Activated T-helper 1 cell treated with anti-CD3 and anti-CD28 coated beads, Interleukin-12 subunit alpha, Interleukin-12 subunit beta, Interleukin-2, Interleukin-4 antibody, amounts not matched to agents 30 ng/mL and 10 ng/mL and 1 ng/mL, durations not matched to agents 14 hours and 24 hours and 36 hours (primary cell): Measurements from ENCODE around the gene ATG16L1. TPM values are rescaled to one million over a fixed set of nuclear protein-coding genes. Genes with fewer than 3 reads are reported as not detected.
"Not testable (repeated sequence)": the region's sequence is repeated elsewhere in the genome, so short reads cannot be mapped to it uniquely, and the experiment has no call there.

Source experiments
- DNase-seq: peaks from one replicate; pipeline ENCODE4 v3.0.0; 2021; ENCODE audit warnings: low spot score
- H3K27ac Mint-ChIP-seq: one replicate; pipeline ENCODE4 v1.8.0; 2021; ENCODE audit warnings: mild to moderate bottlenecking, mixed read lengths
- H3K27me3 Mint-ChIP-seq: one replicate; pipeline ENCODE4 v1.8.0; 2022; ENCODE audit warnings: mild to moderate bottlenecking, moderate library complexity, mixed read lengths; ENCODE audit not compliant: insufficient read depth
- H3K36me3 Mint-ChIP-seq: one replicate; pipeline ENCODE4 v1.8.0; 2021; ENCODE audit warnings: low read depth, mixed read lengths
- H3K4me1 Mint-ChIP-seq: one replicate; pipeline ENCODE4 v1.8.0; 2021; ENCODE audit warnings: low read depth, mixed read lengths
- H3K4me3 Mint-ChIP-seq: one replicate; pipeline ENCODE4 v1.8.0; 2021; ENCODE audit warnings: mild to moderate bottlenecking, moderate library complexity, mixed read lengths
- H3K9me3 Mint-ChIP-seq: one replicate; pipeline ENCODE4 v1.8.0; 2021; ENCODE audit warnings: mixed read lengths
- intact Hi-C: fragments of 100-400 bp; cut with micrococcal nuclease; formaldehyde crosslinking; loops from one replicate; pipeline ENCODE4 v1.15.1; 2024
- total RNA-seq: library from RNA; stranded (reverse); gene quantifications from 2 replicates; pipeline ENCODE4 v1.2.3, GENCODE V29; 2022

The ATG16L1 gene
- total RNA-seq, 1 donor from 2014 or later: 42.7 TPM

- Mint-ChIP-seq H3K4me1 (peaks cover 50% of the 10 kb centered on the region), H3K27me3 (peaks cover 5% of the 10 kb centered on the region), H3K27ac (no peak overlapping the region), H3K9me3 (peaks cover 9% of the 10 kb centered on the region), H3K36me3 (peaks cover 6% of the 10 kb centered on the region), H3K4me3 (no peak overlapping the region)
- no peak for DNase-seq
- intact Hi-C loops: no loop called here
These were observed 83.4 kb downstream of the ATG16L1 start for GRCh38 chr2:233334915-233335314.

- H3K36me3 Mint-ChIP-seq, DNase-seq, H3K27me3 Mint-ChIP-seq, H3K9me3 Mint-ChIP-seq, intact Hi-C loops, H3K27ac Mint-ChIP-seq, H3K4me3 Mint-ChIP-seq: not testable (repeated sequence)
- peaks cover 48% of the 10 kb centered on the region for H3K4me1 Mint-ChIP-seq
These were observed 84.6 kb downstream of the ATG16L1 start for GRCh38 chr2:233336091-233336490.

- Mint-ChIP-seq H3K27me3 (peaks cover 5% of the 10 kb centered on the region), H3K4me3 (no peak overlapping the region), H3K4me1 (peaks cover 43% of the 10 kb centered on the region), H3K36me3 (peaks cover 4% of the 10 kb centered on the region), H3K27ac (no peak overlapping the region), H3K9me3 (peaks cover 2% of the 10 kb centered on the region)
- DNase-seq: no peak
- intact Hi-C loops: no loop called here
These were observed 85.1 kb downstream of the ATG16L1 start for GRCh38 chr2:233336541-233336940.

GRCh38 chr2:233338046-233338445 lies 86.6 kb downstream of the ATG16L1 start:
- Mint-ChIP-seq H3K36me3 (no peaks in the 10 kb centered on the region), H3K4me3 (no peak overlapping the region), H3K27me3 (peaks cover 9% of the 10 kb centered on the region), H3K9me3 (no peaks in the 10 kb centered on the region), H3K27ac (no peak overlapping the region), H3K4me1 (peaks cover 33% of the 10 kb centered on the region)
- no peak for DNase-seq
- intact Hi-C loops: no loop called here

GRCh38 chr2:233338812-233339368 lies 87.4 kb downstream of the ATG16L1 start:
- intact Hi-C loops: no loop called here
- no peak overlapping the region for H3K27ac Mint-ChIP-seq

GRCh38 chr2:233339427-233339826 lies 88.0 kb downstream of the ATG16L1 start:
- Mint-ChIP-seq H3K4me3 (no peak overlapping the region), H3K9me3 (no peaks in the 10 kb centered on the region), H3K4me1 (peaks cover 23% of the 10 kb centered on the region), H3K27me3 (peaks cover 12% of the 10 kb centered on the region), H3K36me3 (no peaks in the 10 kb centered on the region), H3K27ac (no peak overlapping the region)
- DNase-seq: no peak
- intact Hi-C loops: no loop called here

More at GRCh38 chr2:233338812-233339368, 87.4 kb downstream of the ATG16L1 start:
- no peaks in the 10 kb centered on the region for H3K36me3 Mint-ChIP-seq
- no peak for DNase-seq
- H3K27me3 Mint-ChIP-seq: peaks cover 12% of the 10 kb centered on the region
- no peak overlapping the region for H3K4me3 Mint-ChIP-seq
- no peaks in the 10 kb centered on the region for H3K9me3 Mint-ChIP-seq
- peaks cover 24% of the 10 kb centered on the region for H3K4me1 Mint-ChIP-seq

- intact Hi-C loops: no loop called here
- H3K36me3 Mint-ChIP-seq: no peaks in the 10 kb centered on the region
- H3K9me3 Mint-ChIP-seq: no peaks in the 10 kb centered on the region
- peaks cover 14% of the 10 kb centered on the region for H3K27me3 Mint-ChIP-seq
- peaks cover 10% of the 10 kb centered on the region for H3K4me1 Mint-ChIP-seq
- no peak for DNase-seq
- H3K27ac Mint-ChIP-seq: no peak overlapping the region
- H3K4me3 Mint-ChIP-seq: no peak overlapping the region
These were observed 89.8 kb downstream of the ATG16L1 start for GRCh38 chr2:233341296-233341695.

GRCh38 chr2:233342301-233342700 lies 90.8 kb downstream of the ATG16L1 start:
- intact Hi-C loops: no loop called here
- no peaks in the 10 kb centered on the region for H3K9me3 Mint-ChIP-seq
- H3K4me3 Mint-ChIP-seq: no peak overlapping the region
- H3K36me3 Mint-ChIP-seq: no peaks in the 10 kb centered on the region
- H3K4me1 Mint-ChIP-seq: peaks cover 10% of the 10 kb centered on the region
- H3K27me3 Mint-ChIP-seq: peaks cover 15% of the 10 kb centered on the region
- no peak overlapping the region for H3K27ac Mint-ChIP-seq
- DNase-seq: no peak

GRCh38 chr2:233343171-233343705 lies 91.8 kb downstream of the ATG16L1 start:
- no peak overlapping the region for H3K4me3 Mint-ChIP-seq
- no peak overlapping the region for H3K27ac Mint-ChIP-seq
- H3K36me3 Mint-ChIP-seq: no peaks in the 10 kb centered on the region
- H3K4me1 Mint-ChIP-seq: peaks cover 10% of the 10 kb centered on the region
- peaks cover 11% of the 10 kb centered on the region for H3K27me3 Mint-ChIP-seq
- no peak for DNase-seq
- H3K9me3 Mint-ChIP-seq: no peaks in the 10 kb centered on the region
- intact Hi-C loops: no loop called here

Other genes starting within 250 kb of the ATG16L1 start
- 0.21 TPM in 1 of 2 replicates, not detected in the other for gene NGEF, start 238.4 kb upstream of the ATG16L1 start, total RNA-seq
- gene NEU2, start 219.0 kb upstream of the ATG16L1 start, total RNA-seq: not detected in 2 replicates
- gene INPP5D, start 191.3 kb upstream of the ATG16L1 start, total RNA-seq: 60.9 and 61.2 TPM in 2 replicates
- 0.08 and 0.32 TPM in 2 replicates for gene SAG, start 56.1 kb downstream of the ATG16L1 start, total RNA-seq
- 42.5 and 43.7 TPM in 2 replicates for gene DGKD, start 102.8 kb downstream of the ATG16L1 start, total RNA-seq